Stimulated activated CD4-positive, alpha-beta T cell treated with anti-CD3 and anti-CD28 coated beads, Interleukin-1b, Interleukin-23, amount 100 ng/mL, for 48 hours (primary cell): ENCODE data around the gene PRPF4.
A peak's percentile ranks its signal among the peaks of the same experiment; 100 is the strongest.
"Not testable (repeated sequence)": the region's sequence is repeated elsewhere in the genome, so short reads cannot be mapped to it uniquely, and the experiment has no call there.

ENCODE experiments used
- DNase-seq: peaks from one replicate; pipeline ENCODE4 v3.0.0-alpha.2; 2020

The PRPF4 gene

DNA sequence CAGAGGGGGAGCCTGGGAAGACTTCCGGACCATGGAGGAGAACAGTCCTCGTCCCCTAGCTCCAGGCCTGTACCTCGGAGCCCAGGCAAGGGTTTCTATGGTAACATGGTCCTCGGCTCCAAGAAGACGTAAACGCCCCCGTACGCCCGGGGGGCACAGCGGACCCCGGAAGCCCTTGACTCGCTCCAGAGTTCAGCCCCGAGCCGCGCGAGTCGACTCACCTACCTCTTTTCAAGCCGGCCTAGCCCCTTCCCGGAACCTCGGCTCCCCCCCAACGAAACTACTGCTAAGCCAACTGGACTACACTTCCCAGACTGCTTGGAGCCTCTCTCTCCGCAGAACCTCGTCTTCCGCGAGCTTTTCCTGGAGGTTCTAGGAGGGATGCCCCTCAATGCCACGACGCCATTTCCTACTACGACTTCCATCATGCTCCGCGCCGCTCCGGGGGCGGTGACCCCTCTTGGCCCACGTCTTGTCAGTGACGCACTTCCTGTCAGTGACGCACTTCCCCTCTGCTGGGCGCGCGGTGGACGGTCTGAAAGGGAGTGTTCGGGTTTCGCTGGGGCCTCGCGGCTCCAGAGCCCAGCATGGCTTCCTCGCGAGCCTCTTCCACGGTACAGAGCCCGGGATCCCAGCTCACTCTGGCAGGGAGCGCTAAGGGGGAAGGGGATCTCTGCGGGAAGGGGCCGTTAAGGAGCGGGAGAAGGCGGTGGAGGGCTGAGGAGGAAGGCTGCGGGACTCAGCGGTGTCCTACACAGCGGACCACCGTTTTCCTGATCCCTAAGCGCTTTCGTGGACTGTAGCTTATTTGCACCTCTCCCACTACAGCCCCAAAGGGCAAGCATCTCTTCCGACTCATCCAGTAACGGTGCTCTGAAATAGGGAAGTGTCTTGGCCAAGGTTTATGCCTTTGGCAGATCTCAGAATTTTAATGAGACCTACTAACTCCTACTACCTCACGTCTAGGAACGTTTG is at the start of gene PRPF4, which contains the start of gene CDC26:
Gene PRPF4, plus strand, starts transcription at position 502 of the 975 bp plus-strand sequence. Its CDS starts 86 bp downstream, at position 588.
Gene CDC26, minus strand, starts transcription at position 416 of the 975 bp plus-strand sequence. CDS start 3,065 bp downstream, outside the sequence.
- peak; percentile 96 for DNase-seq

- no peak for DNase-seq
Observed at GRCh38 chr9:113227436-113227835, 48.0 kb upstream of the PRPF4 start.

GRCh38 chr9:113228130-113228665 is 47.3 kb upstream of the PRPF4 start:
- no peak for DNase-seq

- DNase-seq = no peak
Observed at GRCh38 chr9:113231701-113232100, 43.8 kb upstream of the PRPF4 start.

- not testable (repeated sequence) for DNase-seq
Observed at GRCh38 chr9:113235701-113236255, 39.7 kb upstream of the PRPF4 start.

GRCh38 chr9:113237026-113237425 is 38.4 kb upstream of the PRPF4 start:
- no peak for DNase-seq

- DNase-seq = no peak
Observed at GRCh38 chr9:113238202-113238858, 37.1 kb upstream of the PRPF4 start.

DNA sequence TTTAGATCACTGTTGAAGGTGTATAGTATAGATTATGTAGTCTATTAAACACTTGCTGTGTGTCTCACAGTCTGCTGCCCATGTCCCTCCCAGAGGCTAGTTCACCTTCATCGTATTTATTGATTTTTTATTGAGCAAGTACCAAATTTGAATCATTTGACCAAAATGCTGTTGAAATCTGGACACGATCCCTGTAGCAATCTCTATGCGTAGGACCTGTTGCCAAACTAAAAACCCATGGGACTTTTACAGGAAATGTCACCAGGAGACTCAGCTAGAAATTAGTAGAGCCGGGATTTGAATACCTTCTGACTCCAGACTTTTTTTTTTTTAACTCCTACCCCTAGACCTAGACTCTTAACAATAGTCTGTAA is 36.6 kb upstream of the PRPF4 start:
- DNase-seq = no peak

- DNase-seq = no peak
Observed at GRCh38 chr9:113241161-113241560, 34.3 kb upstream of the PRPF4 start.

GRCh38 chr9:113244556-113244955 is 30.9 kb upstream of the PRPF4 start:
- no peak for DNase-seq

DNA sequence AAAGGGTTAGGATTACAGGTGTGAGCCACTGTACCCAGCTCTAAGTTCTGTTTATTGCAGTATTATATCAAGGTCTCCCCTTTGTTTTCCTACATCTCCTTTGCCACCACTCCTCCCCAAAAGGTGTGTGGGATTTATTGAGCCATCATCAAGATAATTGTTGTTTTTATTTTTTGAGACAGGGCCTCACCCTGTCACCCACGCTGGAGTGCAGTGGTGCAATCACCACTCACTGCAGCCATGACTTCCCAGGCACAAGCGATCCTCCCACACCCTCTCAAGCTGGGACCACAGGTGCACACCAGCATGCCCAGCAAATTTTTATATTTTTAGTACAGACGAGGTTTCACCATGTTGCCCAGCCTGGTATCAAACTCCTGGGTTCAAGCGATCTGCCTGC is 29.6 kb upstream of the PRPF4 start:
- no peak for DNase-seq

GRCh38 chr9:113246928-113247327 is 28.5 kb upstream of the PRPF4 start:
- no peak for DNase-seq

GRCh38 chr9:113247640-113248039 is 27.8 kb upstream of the PRPF4 start:
- no peak for DNase-seq

- not testable (repeated sequence) for DNase-seq
Observed at GRCh38 chr9:113249661-113250060, 25.8 kb upstream of the PRPF4 start.

DNA sequence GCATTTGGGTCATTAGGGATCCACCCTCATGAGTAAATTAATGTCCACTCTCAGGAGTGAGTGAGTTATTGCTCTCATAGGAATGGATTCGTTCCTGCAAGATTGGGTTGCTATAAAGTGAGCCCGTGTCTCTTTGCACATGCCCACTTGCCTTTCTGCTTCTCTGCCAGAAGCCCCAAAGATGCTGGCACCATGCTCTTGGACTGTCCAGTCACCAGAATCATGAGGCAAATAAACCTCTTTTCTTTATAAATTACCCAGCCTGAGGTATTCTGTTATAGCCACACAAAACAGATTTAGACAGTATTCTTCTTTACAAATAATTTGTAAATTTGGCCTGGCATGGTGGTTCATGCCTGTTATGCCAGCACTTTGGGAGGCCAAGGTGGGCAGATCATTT is 24.7 kb upstream of the PRPF4 start:
- no peak for DNase-seq

- no peak for DNase-seq
Observed at GRCh38 chr9:113254991-113255390, 20.5 kb upstream of the PRPF4 start.

- DNase-seq = no peak
Observed at GRCh38 chr9:113255438-113255837, 20.0 kb upstream of the PRPF4 start.

- no peak for DNase-seq
Observed at GRCh38 chr9:113257863-113258262, 17.6 kb upstream of the PRPF4 start.

DNA sequence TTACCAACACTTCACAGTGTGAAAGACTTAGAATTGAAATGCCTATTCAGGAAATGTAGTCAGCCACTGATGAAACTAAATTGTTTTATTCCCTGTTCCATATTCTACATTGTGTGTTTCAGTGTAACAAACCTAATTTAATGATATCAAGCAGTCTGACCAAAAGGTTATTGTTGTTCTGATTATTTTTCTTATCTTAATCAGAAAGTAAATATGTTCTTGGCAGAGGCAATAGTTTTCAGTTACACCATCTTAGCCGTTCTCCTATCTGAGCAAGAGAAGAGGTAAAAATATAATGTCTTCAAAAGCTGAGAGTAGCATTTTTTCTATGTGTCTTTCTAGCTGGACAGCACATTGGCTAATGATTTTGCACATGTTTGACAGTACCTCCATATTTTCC is 17.2 kb upstream of the PRPF4 start:
- DNase-seq = no peak

GRCh38 chr9:113261917-113262671 is 13.4 kb upstream of the PRPF4 start:
- DNase-seq = no peak

DNA sequence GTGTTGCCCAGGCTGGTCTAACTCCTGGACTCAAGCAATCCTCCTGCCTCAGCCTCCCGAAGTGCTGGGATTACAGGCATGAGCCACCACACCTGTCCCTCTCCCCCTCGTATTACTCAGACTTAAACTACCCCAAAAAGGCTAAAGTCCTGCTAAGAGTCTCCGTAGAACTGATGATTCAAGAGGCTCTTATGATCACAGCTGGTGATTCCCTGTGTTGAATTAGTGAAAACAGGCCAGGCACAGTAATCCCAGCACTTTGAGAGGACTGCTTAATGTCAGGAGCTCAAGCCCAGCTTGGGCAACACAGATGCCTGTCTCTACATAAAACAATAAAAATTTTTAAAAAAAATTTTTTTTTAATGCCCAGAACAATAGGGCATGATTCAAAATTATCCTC is 9.3 kb upstream of the PRPF4 start:
- DNase-seq = no peak

DNA sequence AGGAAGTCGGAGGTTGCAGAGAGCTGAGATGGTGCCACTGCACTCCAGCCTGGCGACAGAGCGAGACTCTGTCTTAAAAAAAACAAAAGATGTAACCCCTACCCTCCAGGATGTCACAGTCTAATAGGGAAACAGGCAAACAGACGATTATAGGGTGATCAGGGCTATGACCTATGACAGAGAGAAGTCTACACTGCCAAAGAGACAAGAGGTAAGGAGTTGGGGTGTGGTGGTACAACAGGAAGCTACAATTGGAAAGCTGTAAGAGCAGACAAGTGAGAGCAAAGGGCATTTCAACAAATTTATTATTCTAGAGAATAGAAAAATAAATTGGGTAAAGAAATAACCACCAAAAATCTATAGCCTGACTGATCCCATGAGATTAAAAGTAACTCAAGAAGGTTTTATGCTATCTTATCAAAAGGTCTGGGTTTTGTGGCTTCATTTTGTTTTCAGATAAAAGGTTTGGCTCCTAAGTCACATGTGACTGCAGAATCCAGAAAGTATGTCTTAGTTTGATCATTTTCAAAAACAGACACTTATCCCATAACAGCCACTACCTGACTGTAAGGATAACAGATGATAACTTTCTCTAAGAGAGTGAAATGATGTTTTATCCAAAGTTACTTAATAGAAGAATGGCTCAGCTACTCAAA is 7.4 kb upstream of the PRPF4 start:
- DNase-seq = no peak
